Suprapubic skin (tissue), 4 donors: Measurements from ENCODE around the gene CGNL1.

Source experiments
- CTCF ChIP-seq, 2 donors: fragments of 200-600 bp in 1 of 2; fragments of 450-650 bp in 1 of 2; sonication (generic) in 1 of 2; IDR thresholded peaks; one replicate each; pipeline ENCODE4 v1.5.1; 2016 to 2019; ENCODE audit warnings: antibody characterized with exemption in 2 of 2, mild to moderate bottlenecking in 1 of 2, moderate library complexity in 1 of 2
- EP300 ChIP-seq: sonication (generic); formaldehyde crosslinking; IDR thresholded peaks from one replicate; pipeline ENCODE4 v1.6.1; 2017; ENCODE audit warnings: antibody characterized with exemption
- POLR2A ChIP-seq, 2 donors: fragments of 450-650 bp; IDR thresholded peaks; one replicate each; pipeline ENCODE4 v1.6.1; 2017; ENCODE audit warnings: antibody characterized with exemption in 2 of 2, mild to moderate bottlenecking in 2 of 2, moderate library complexity in 2 of 2
- POLR2AphosphoS5 ChIP-seq, 3 donors: sonication (generic); formaldehyde crosslinking; IDR thresholded peaks; one replicate each; pipeline ENCODE4 v1.6.1; 2017; ENCODE audit warnings: antibody characterized with exemption in 3 of 3

- TF ChIP-seq CTCF (IDR thresholded peaks at IDR 0.05) = no peak
- TF ChIP-seq POLR2A (IDR thresholded peaks at IDR 0.05) = no peak
- no peak for TF ChIP-seq EP300
- no peak for TF ChIP-seq POLR2AphosphoS5 (IDR thresholded peaks at IDR 0.05)
These were observed 124.8 kb downstream of the CGNL1 start for GRCh38 chr15:57500979-57501576.
